Brain microvascular endothelial cell (primary cell): ENCODE data around the gene LAMB4.

Source experiments
- DNase-seq: peaks from one replicate; pipeline ENCODE4 v3.0.0-alpha.2; 2020
- H3K27ac ChIP-seq: fragments of 250-450 bp; sonication (Bioruptor Pico); 2 replicates; pipeline ENCODE4 v1.5.1; 2020; ENCODE audit warnings: mild to moderate bottlenecking, moderate library complexity
- H3K27me3 ChIP-seq: fragments of 250-450 bp; sonication (Bioruptor Pico); replicated peaks from 2 replicates; pipeline ENCODE4 v1.5.1; 2020; ENCODE audit warnings: mild to moderate bottlenecking
- H3K36me3 ChIP-seq: fragments of 250-450 bp; sonication (Bioruptor Pico); replicated peaks from 2 replicates; pipeline ENCODE4 v1.5.1; 2020; ENCODE audit warnings: mild to moderate bottlenecking
- H3K4me3 ChIP-seq: 2 replicates; pipeline ENCODE4 v1.5.1; 2011; ENCODE audit warnings: low read depth, mild to moderate bottlenecking, control low read depth, low read length, moderate library complexity
- in situ Hi-C: cut with HindIII; loops from 2 replicates; pipeline ENCODE4 v1.10.0; 2017; ENCODE audit warnings: low sequenced_read_pairs, low pct_ligation_motif_present
- TF ChIP-seq, protein P1 (sequence below): IDR thresholded peaks from 2 replicates; pipeline ENCODE4 v1.5.1; 2011; ENCODE audit warnings: low read depth, mild to moderate bottlenecking, moderate library complexity, low read length, control low read depth, inconsistent platforms; ENCODE audit errors: missing control alignments

LAMB4 gene

DNA sequence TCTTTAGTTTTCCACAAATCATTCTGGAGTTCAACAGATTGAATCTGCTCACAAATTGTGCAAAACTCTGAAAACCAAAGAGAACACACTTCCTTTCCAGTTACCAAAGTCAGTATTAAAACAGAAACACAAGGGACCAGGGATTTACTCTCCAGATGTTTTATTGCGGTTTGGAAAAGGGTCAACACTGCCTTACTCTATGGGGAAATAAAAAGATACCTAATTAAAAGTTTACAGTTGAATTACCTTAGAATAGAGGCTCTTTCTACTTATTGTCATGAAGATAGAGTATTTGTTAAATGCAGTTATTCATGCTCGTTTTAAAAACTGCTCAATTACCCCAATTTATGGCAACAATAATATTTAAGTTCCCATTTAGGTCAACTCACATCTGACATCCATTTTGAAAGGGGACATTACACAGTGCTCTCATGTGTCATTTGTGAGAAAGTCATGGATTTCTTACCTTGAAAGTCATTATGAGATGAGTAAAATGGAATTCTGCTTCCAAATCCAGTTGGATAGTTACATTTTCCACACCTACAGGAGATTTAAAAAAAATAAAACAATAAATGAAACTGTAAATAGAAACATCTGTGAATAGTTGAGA is 135.6 kb downstream of the LAMB4 start:
- Histone ChIP-seq H3K36me3 (peaks cover 70% of the 10 kb centered on the region), H3K27me3 (no peaks in the 10 kb centered on the region), H3K27ac (peak overlapping the region; percentile 88), H3K4me3 (no peak overlapping the region)
- TF ChIP-seq, protein P1, sequence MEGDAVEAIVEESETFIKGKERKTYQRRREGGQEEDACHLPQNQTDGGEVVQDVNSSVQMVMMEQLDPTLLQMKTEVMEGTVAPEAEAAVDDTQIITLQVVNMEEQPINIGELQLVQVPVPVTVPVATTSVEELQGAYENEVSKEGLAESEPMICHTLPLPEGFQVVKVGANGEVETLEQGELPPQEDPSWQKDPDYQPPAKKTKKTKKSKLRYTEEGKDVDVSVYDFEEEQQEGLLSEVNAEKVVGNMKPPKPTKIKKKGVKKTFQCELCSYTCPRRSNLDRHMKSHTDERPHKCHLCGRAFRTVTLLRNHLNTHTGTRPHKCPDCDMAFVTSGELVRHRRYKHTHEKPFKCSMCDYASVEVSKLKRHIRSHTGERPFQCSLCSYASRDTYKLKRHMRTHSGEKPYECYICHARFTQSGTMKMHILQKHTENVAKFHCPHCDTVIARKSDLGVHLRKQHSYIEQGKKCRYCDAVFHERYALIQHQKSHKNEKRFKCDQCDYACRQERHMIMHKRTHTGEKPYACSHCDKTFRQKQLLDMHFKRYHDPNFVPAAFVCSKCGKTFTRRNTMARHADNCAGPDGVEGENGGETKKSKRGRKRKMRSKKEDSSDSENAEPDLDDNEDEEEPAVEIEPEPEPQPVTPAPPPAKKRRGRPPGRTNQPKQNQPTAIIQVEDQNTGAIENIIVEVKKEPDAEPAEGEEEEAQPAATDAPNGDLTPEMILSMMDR: no peak
- DNase-seq: no peak
- in situ Hi-C loops: no loop called here

DNA sequence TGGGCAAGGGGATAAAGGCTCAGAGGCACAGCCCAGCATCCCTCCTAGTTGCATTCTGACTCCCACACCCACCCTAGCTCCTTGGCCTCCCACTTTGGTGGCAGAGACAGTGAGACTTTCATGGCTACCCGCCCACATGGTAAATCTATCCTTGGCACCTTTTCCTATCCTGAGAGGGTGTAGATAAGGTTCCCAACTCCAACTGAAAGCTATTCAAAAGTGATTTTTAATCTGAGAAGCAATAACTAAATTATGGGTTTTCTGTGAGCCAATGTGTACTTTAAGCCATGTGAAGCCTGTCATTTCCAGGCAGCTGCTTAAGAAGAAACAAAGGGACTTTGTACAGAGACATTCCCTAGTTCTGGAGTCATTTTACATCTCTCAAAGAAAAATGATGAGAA is 136.3 kb downstream of the LAMB4 start:
- DNase-seq: no peak
- Histone ChIP-seq H3K27me3 (no peaks in the 10 kb centered on the region), H3K4me3 (no peak overlapping the region), H3K36me3 (peaks cover 77% of the 10 kb centered on the region), H3K27ac (peak overlapping the region; percentile 88)
- in situ Hi-C loops: no loop called here
- TF ChIP-seq, protein P1: no peak

DNA sequence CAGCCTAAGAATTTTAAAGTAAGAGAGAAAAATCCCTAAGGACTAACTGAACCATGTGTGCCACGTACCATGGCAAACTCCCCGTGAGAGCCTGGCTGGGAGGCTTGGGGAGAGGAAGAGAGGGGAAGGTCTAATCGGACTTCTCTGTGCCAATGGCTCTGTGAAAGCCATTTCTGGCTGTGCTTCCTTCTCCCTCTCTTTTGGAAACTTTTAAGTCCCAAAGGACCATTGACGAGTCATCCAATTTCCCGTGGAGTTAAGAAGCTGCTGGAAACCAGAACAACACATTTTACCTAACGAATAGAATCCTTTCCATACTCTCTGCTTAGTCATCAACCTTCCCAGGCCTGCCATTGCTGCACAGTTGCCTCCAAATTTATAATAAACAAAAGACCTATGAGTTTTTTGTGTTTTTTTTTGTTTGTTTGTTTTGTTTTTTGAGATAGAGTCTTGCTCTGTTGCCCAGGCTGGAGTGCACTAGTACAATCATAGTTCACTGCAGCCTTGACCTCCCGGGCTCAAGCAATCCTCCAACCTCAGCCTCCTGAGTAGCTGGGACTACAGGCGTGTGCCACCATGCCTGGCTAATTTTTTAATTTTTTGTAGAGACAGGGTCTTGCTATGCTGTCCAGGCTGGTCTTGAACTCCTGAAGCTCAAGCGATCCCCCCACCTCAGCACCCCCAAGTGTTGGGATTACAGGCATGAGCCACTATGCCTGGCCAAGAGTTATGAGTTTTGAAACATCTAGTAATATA is 140.4 kb downstream of the LAMB4 start:
- peak overlapping the region; percentile 51 for H3K27ac ChIP-seq
- in situ Hi-C loops: no loop called here
- no peak overlapping the region for H3K4me3 ChIP-seq
- H3K27me3 ChIP-seq: no peaks in the 10 kb centered on the region
- TF ChIP-seq, protein P1: no peak
- H3K36me3 ChIP-seq: peaks cover 96% of the 10 kb centered on the region
- DNase-seq: peak; percentile 52

DNA sequence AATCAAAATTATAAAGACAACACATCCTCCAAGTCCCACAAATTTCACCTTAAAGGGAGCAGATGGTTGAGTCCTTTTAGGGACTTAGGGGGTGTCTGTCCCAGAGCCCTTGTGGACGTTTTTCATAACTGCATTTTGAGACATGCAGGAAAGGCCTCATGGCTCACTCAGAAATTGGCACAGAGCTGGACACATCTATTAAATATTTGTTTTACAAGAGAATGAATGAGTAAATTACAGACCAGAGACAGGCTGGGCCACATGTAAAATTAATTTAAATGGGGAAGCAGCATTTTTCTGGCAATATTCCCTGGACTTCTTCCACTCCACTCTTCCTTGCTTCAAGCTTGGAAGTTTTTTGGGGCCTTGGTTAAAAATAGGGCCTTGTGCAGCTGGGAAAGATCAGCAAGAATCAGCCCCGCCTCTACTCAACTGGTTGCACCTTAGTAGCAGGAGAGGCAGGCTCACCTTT is 147.2 kb downstream of the LAMB4 start:
- in situ Hi-C loops: no loop called here
- TF ChIP-seq, protein P1: peak; percentile 55
- peaks cover 96% of the 10 kb centered on the region for H3K36me3 ChIP-seq

DNA sequence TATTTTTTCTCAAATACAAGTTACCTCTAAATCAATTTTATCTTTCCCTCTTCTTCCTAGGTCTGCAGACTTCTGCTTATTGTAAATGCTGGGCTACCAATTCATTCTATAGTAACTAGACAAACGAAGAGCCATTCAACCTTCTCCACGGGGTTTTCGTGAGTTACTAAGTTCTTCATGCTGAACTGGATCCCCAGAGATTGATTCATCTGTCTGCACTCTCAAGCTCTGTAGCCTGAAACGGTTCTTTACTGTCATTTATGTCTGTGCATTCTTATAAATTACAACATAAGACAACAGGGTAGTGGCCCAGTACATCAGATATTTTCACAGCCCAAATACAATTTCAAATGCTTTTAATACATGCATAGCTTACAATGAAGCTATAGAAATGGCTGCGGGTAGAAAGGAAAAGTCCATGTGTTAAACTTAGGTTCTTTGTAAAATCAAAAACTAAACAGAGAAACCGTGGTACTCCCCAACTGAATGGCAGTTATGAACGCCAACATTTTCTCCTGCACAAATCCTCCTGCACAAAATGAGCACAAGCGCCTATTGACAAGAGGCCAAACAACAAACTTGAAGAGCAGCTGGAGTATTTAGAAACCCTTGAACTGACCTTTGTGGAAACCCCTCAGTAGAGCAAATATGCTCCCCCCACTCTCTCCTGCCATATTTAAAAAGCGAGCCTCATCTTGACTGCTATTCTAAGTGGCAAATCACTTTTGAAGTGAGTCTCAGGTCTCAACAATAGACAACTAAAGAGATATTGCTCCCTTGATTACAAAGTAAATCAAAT is 147.9 kb downstream of the LAMB4 start:
- no peak overlapping the region for H3K27ac ChIP-seq
- H3K36me3 ChIP-seq: peaks cover 96% of the 10 kb centered on the region
- DNase-seq: no peak
- no peak overlapping the region for H3K4me3 ChIP-seq
- in situ Hi-C loops: no loop called here
- TF ChIP-seq, protein P1: no peak
- no peaks in the 10 kb centered on the region for H3K27me3 ChIP-seq

More for the DNA sequence above, 147.2 kb downstream of the LAMB4 start:
- no peak overlapping the region for H3K27ac ChIP-seq
- H3K27me3 ChIP-seq: no peaks in the 10 kb centered on the region
- H3K4me3 ChIP-seq: no peak overlapping the region
- no peak for DNase-seq
